ENCODE measurements around the gene AARSD1. TPM values are rescaled to one million over a fixed set of nuclear protein-coding genes. Genes with fewer than 3 reads are reported as not detected.

AARSD1 gene
- total and polyA plus RNA-seq, 2 experiments from 2014 or later: 36.1 to 76.1 TPM

DNA sequence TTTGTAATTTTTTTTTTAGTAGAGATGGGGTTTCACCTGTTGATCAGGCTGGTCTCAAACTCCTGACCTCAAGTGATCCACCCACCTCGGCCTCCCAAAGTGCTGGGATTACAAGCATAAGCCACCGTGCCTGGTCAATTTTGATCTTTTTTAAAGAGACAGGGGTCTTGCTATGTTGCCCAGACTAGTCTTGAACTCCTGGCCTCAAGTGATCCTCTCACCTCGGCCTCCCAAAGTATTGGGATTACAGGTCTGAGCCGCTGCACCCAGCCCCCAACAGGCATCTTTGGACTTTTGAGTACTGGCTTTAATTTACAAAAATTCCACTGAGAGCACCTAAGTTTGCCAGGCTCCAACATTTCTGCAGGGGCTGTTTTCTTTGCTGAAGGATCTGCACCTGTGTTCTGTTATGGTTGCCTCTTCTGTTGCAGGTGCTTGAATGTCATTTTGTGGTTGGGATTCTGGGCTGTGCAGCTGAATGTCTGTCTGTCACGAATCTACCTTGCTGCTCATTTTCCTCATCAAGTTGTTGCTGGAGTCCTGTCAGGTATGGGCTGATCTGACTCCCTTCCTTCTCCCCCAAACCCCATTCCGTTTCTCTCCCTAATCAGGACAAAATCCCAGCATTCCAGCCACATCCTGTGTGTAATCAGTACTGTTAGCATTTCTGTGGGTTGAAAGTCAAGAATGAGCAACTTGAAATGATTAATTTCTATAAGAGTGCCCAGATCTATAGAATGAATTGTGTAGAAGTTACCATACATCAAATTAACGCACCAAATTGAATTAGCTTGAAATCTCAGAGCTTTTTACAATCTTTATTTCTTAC is 55.2 kb downstream of the AARSD1 start:
- no peaks in the 10 kb centered on the region for H3K36me3 ChIP-seq
- no peaks in the 10 kb centered on the region for H3K27me3 ChIP-seq
- no peaks in the 10 kb centered on the region for H3K9me3 ChIP-seq (ENCODE audit: low read depth)
- no peak for DNase-seq (ENCODE audit: low read depth in 1 of 2, low spot score in 1 of 2)
- no peak overlapping the region for H3K27ac ChIP-seq
- H3K4me1 ChIP-seq (ENCODE audit: low read depth): no peaks in the 10 kb centered on the region
- no peak overlapping the region for H3K4me3 ChIP-seq
- TF ChIP-seq, protein P1, sequence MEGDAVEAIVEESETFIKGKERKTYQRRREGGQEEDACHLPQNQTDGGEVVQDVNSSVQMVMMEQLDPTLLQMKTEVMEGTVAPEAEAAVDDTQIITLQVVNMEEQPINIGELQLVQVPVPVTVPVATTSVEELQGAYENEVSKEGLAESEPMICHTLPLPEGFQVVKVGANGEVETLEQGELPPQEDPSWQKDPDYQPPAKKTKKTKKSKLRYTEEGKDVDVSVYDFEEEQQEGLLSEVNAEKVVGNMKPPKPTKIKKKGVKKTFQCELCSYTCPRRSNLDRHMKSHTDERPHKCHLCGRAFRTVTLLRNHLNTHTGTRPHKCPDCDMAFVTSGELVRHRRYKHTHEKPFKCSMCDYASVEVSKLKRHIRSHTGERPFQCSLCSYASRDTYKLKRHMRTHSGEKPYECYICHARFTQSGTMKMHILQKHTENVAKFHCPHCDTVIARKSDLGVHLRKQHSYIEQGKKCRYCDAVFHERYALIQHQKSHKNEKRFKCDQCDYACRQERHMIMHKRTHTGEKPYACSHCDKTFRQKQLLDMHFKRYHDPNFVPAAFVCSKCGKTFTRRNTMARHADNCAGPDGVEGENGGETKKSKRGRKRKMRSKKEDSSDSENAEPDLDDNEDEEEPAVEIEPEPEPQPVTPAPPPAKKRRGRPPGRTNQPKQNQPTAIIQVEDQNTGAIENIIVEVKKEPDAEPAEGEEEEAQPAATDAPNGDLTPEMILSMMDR (IDR thresholded peaks at IDR 0.05; ENCODE audit: low read depth, low read length): no peak

DNA sequence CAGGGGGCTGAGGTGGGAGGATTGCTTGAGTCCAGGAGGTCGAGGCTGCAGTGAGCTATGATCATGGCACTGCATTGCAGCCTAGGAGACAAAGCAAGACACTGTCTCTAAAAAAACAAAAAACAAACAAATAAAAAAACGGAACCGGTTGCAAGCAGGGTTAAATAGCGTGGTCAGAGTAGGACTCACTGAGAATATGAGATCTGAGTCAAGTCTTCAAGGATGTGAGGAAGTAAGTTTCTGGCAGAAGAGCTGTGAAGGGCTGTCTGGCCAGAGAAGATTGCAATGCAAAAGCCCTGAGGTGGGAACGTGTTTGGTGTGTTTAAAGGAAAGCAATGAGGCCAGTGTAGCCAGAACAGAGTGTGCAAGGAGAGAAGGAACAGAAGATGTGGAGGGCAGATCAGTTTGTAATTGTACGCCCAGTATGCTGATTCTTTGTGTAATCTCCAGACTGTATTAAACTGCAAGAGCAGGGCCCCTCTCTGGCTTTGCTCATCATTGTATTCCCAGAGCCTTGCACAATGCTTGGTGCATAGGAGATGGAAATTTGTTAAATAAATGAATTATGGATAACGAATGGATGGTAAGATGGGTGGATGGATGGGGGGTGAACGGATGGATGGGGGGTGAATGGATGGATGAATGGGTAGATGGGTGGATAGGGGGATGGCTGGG is 57.3 kb downstream of the AARSD1 start:
- TF ChIP-seq, protein P1 (IDR thresholded peaks at IDR 0.05; ENCODE audit: low read depth, low read length): no peak
- Histone ChIP-seq H3K4me3 (no peak overlapping the region), H3K27ac (no peak overlapping the region), H3K27me3 (no peaks in the 10 kb centered on the region), H3K4me1 (ENCODE audit: low read depth) (no peaks in the 10 kb centered on the region), H3K36me3 (no peaks in the 10 kb centered on the region), H3K9me3 (ENCODE audit: low read depth) (no peaks in the 10 kb centered on the region)
- no peak for DNase-seq (ENCODE audit: low read depth in 1 of 2, low spot score in 1 of 2)

DNA sequence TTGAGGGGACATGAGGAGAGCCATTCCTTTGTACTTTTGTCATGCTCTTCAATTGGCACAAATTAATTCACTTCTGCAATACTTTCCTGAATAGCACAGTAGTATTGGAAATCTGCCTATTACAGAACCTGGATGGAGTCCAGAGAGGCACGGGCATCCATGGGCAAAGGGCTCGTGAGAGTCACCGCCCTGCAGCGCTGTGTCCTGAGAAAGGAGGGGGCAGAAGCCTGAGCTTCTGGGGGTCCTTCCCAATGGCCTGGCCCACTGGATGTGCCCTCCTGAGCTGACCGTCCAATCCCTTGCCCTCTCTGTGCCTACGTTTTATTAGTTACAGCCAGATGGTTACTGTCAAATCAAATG is 60.2 kb downstream of the AARSD1 start:
- Histone ChIP-seq H3K4me3 (no peak overlapping the region), H3K36me3 (no peaks in the 10 kb centered on the region), H3K9me3 (ENCODE audit: low read depth) (no peaks in the 10 kb centered on the region), H3K27ac (no peak overlapping the region), H3K4me1 (ENCODE audit: low read depth) (no peaks in the 10 kb centered on the region), H3K27me3 (no peaks in the 10 kb centered on the region)
- DNase-seq (ENCODE audit: low read depth in 1 of 2, low spot score in 1 of 2): no peak
- TF ChIP-seq, protein P1 (IDR thresholded peaks at IDR 0.05; ENCODE audit: low read depth, low read length): no peak

DNA sequence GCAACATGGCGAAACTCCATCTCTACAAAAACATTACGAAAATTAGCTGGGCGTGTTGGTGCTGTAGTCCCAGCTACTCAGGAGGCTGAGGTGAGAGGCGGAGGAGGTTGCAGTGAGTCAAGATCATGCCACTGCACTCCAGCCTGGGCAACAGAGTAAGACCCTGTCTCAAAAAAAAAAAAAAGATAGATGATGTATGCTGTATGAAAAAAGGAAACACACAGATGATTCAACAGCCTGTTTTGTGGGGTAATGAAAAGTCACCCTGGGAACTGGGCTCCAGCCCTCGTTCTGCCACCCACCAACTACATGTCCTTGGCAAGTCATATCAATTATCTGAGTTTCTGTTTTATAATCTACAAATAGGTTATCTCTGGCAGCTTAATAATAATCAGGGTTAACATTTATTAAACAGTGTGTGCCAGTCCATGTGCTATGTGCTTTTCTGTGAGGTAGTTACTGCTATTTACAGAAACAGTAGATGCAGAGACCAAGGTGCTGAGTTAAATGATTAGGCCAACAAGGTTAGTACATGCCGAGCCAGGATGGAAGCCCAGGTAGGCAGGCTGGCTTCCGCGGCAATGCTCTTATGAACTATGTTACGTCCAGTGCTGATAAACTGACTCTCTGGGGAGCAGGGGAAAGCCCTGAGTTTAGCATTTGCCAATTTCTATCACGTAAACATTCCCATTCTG is 62.6 kb downstream of the AARSD1 start:
- Histone ChIP-seq H3K27ac (no peak overlapping the region), H3K4me1 (ENCODE audit: low read depth) (no peaks in the 10 kb centered on the region), H3K36me3 (no peaks in the 10 kb centered on the region), H3K27me3 (no peaks in the 10 kb centered on the region), H3K9me3 (ENCODE audit: low read depth) (no peaks in the 10 kb centered on the region), H3K4me3 (no peak overlapping the region)
- DNase-seq (ENCODE audit: low read depth in 1 of 2, low spot score in 1 of 2): no peak
- TF ChIP-seq, protein P1 (IDR thresholded peaks at IDR 0.05; ENCODE audit: low read depth, low read length): no peak

Other genes with a start within 250 kb of the AARSD1 start
- gene EZH1, start 219.4 kb downstream of the AARSD1 start, total RNA-seq: 19.2 and 33.8 TPM in 2 replicates
- gene EZH1, start 219.4 kb downstream of the AARSD1 start, polyA plus RNA-seq: 22.7 and 34.9 TPM in 2 replicates
- 16.2 and 16.5 TPM in 2 replicates for gene RAMP2, start 203.2 kb downstream of the AARSD1 start, total RNA-seq
- 20.6 and 28.0 TPM in 2 replicates for gene RAMP2, start 203.2 kb downstream of the AARSD1 start, polyA plus RNA-seq
- 101 and 129 TPM in 2 replicates for gene VPS25, start 191.0 kb downstream of the AARSD1 start, total RNA-seq
- gene VPS25, start 191.0 kb downstream of the AARSD1 start, polyA plus RNA-seq: 133 and 136 TPM in 2 replicates
- gene WNK4, start 183.8 kb downstream of the AARSD1 start, total RNA-seq: 0.04 and 1.6 TPM in 2 replicates
- 0.67 and 0.71 TPM in 2 replicates for gene WNK4, start 183.8 kb downstream of the AARSD1 start, polyA plus RNA-seq
- 84.1 and 113 TPM in 2 replicates for gene COA3, start 165.8 kb downstream of the AARSD1 start, total RNA-seq
- gene COA3, start 165.8 kb downstream of the AARSD1 start, polyA plus RNA-seq: 228 and 275 TPM in 2 replicates
- 0.27 TPM in 1 of 2 replicates, not detected in the other for gene CNTD1, start 165.6 kb downstream of the AARSD1 start, total RNA-seq
- 2.5 and 3.9 TPM in 2 replicates for gene CNTD1, start 165.6 kb downstream of the AARSD1 start, polyA plus RNA-seq
- 64.5 and 112 TPM in 2 replicates for gene BECN1, start 140.2 kb downstream of the AARSD1 start, total RNA-seq
- gene BECN1, start 140.2 kb downstream of the AARSD1 start, polyA plus RNA-seq: 65.2 and 71.5 TPM in 2 replicates
- gene PSME3, start 131.1 kb downstream of the AARSD1 start, total RNA-seq: 59.4 and 72.3 TPM in 2 replicates
- 77.0 and 104 TPM in 2 replicates for gene PSME3, start 131.1 kb downstream of the AARSD1 start, polyA plus RNA-seq
- 2.5 and 5.6 TPM in 2 replicates for gene AOC2, start 119.9 kb downstream of the AARSD1 start, total RNA-seq
- gene AOC2, start 119.9 kb downstream of the AARSD1 start, polyA plus RNA-seq: 2.4 and 4.8 TPM in 2 replicates
- 2.3 and 5.2 TPM in 2 replicates for gene AOC3, start 113.3 kb downstream of the AARSD1 start, total RNA-seq
- 2.6 and 3.4 TPM in 2 replicates for gene AOC3, start 113.3 kb downstream of the AARSD1 start, polyA plus RNA-seq
- not detected in 2 replicates for gene G6PC1, start 63.7 kb downstream of the AARSD1 start, total RNA-seq
- gene G6PC1, start 63.7 kb downstream of the AARSD1 start, polyA plus RNA-seq: not detected in 2 replicates
- gene PTGES3L, start 15.6 kb upstream of the AARSD1 start, total RNA-seq: 42.8 and 50.8 TPM in 2 replicates
- gene PTGES3L, start 15.6 kb upstream of the AARSD1 start, polyA plus RNA-seq: 72.9 and 86.1 TPM in 2 replicates
- 20.5 and 28.8 TPM in 2 replicates for gene RUNDC1, start 16.1 kb upstream of the AARSD1 start, total RNA-seq
- gene RUNDC1, start 16.1 kb upstream of the AARSD1 start, polyA plus RNA-seq: 33.8 and 39.0 TPM in 2 replicates
- gene RPL27, start 34.0 kb upstream of the AARSD1 start, total RNA-seq: 958 and 1,193 TPM in 2 replicates
- gene RPL27, start 34.0 kb upstream of the AARSD1 start, polyA plus RNA-seq: 906 and 971 TPM in 2 replicates
- 4.7 and 6.8 TPM in 2 replicates for gene IFI35, start 42.3 kb upstream of the AARSD1 start, total RNA-seq
- 8.7 and 9.4 TPM in 2 replicates for gene IFI35, start 42.3 kb upstream of the AARSD1 start, polyA plus RNA-seq
- 264 and 312 TPM in 2 replicates for gene VAT1, start 57.9 kb upstream of the AARSD1 start, total RNA-seq
- gene VAT1, start 57.9 kb upstream of the AARSD1 start, polyA plus RNA-seq: 207 and 216 TPM in 2 replicates
- gene RND2, start 60.8 kb upstream of the AARSD1 start, total RNA-seq: 18.5 and 18.8 TPM in 2 replicates
- 19.9 and 23.1 TPM in 2 replicates for gene RND2, start 60.8 kb upstream of the AARSD1 start, polyA plus RNA-seq
- gene BRCA1, start 160.9 kb upstream of the AARSD1 start, total RNA-seq: 11.3 and 12.9 TPM in 2 replicates
- gene BRCA1, start 160.9 kb upstream of the AARSD1 start, polyA plus RNA-seq: 7.2 and 7.4 TPM in 2 replicates
- 50.1 and 62.8 TPM in 2 replicates for gene NBR1, start 206.8 kb upstream of the AARSD1 start, total RNA-seq
- 45.5 and 51.8 TPM in 2 replicates for gene NBR1, start 206.8 kb upstream of the AARSD1 start, polyA plus RNA-seq
- 4.2 and 5.8 TPM in 2 replicates for gene TMEM106A, start 247.4 kb upstream of the AARSD1 start, total RNA-seq
- 6.1 and 6.6 TPM in 2 replicates for gene TMEM106A, start 247.4 kb upstream of the AARSD1 start, polyA plus RNA-seq